WTC11 (cell line): ENCODE measurements around the gene TIMM50. TPM values are rescaled to one million over a fixed set of nuclear protein-coding genes. Genes with fewer than 3 reads are reported as not detected.

Source experiments
- ATAC-seq: fragments of 200-7000 bp; cut with Tn5 transposase; 2 replicates; pipeline ENCODE4 v1.10.0; 2021; ENCODE audit warnings: mild to moderate bottlenecking, moderate library complexity
- CTCF ChIA-PET: fragments of 300-600 bp; sonication (Branson Sonifier 250); formaldehyde crosslinking; loops from one replicate; lab custom pipeline; 2021; ENCODE audit warnings: antibody characterized with exemption; lab: Charles Lee
- POLR2A ChIA-PET: fragments of 350-600 bp; sonication (Branson Sonifier 250); formaldehyde crosslinking; loops from one replicate; lab custom pipeline; 2021; ENCODE audit warnings: antibody characterized with exemption; lab: Charles Lee
- DNase-seq: peaks from one replicate; pipeline ENCODE4 v3.0.0; 2021; ENCODE audit warnings: low spot score
- H3K27ac Mint-ChIP-seq: 2 replicates; pipeline ENCODE4 v1.8.0; 2021; ENCODE audit warnings: mixed read lengths
- H3K27me3 Mint-ChIP-seq: 2 replicates; pipeline ENCODE4 v1.8.0; 2021; ENCODE audit warnings: low read depth, mild to moderate bottlenecking, moderate library complexity, mixed read lengths
- H3K36me3 Mint-ChIP-seq: 2 replicates; pipeline ENCODE4 v1.8.0; 2021; ENCODE audit warnings: mixed read lengths
- H3K4me1 Mint-ChIP-seq: 2 replicates; pipeline ENCODE4 v1.8.0; 2022; ENCODE audit warnings: mixed read lengths
- H3K4me3 Mint-ChIP-seq: 2 replicates; pipeline ENCODE4 v1.8.0; 2021; ENCODE audit warnings: mild to moderate bottlenecking, moderate library complexity, mixed read lengths
- H3K9me3 Mint-ChIP-seq: 2 replicates; pipeline ENCODE4 v1.8.0; 2021; ENCODE audit warnings: mixed read lengths
- FOXJ3 ChIP-seq: sonication (generic); formaldehyde crosslinking; IDR thresholded peaks from 2 replicates; pipeline ENCODE4 v1.9.0; 2021; ENCODE audit warnings: missing genetic modification reagents, mild to moderate bottlenecking, borderline replicate concordance
- FOXK1 ChIP-seq: sonication (generic); formaldehyde crosslinking; IDR thresholded peaks from 2 replicates; pipeline ENCODE4 v1.8.0; 2022; ENCODE audit warnings: mild to moderate bottlenecking, moderate library complexity, missing genetic modification reagents
- FOXP1 ChIP-seq: sonication (generic); formaldehyde crosslinking; IDR thresholded peaks from 2 replicates; pipeline ENCODE4 v1.8.0; 2022; ENCODE audit warnings: missing genetic modification reagents, mild to moderate bottlenecking, moderate library complexity, borderline replicate concordance
- JUN ChIP-seq: sonication (generic); formaldehyde crosslinking; IDR thresholded peaks from 2 replicates; pipeline ENCODE4 v1.8.0; 2023; ENCODE audit warnings: mild to moderate bottlenecking, missing genetic modification reagents
- NR3C1 ChIP-seq: sonication (generic); formaldehyde crosslinking; conservative IDR thresholded peaks from 2 replicates; pipeline ENCODE4 v1.8.1; 2023; ENCODE audit warnings: low read depth, mild to moderate bottlenecking, missing genetic modification reagents
- OVOL2 ChIP-seq: fragments of 250-450 bp; sonication (Bioruptor Pico); IDR thresholded peaks from 2 replicates; pipeline ENCODE4 v1.9.0; 2021; ENCODE audit warnings: mild to moderate bottlenecking, borderline replicate concordance
- SP1 ChIP-seq: sonication (generic); formaldehyde crosslinking; conservative IDR thresholded peaks from 2 replicates; pipeline ENCODE4 v1.8.1; 2022; ENCODE audit warnings: missing genetic modification reagents
- ZBTB21 ChIP-seq: sonication (generic); formaldehyde crosslinking; IDR thresholded peaks from 2 replicates; pipeline ENCODE4 v1.8.1; 2023; ENCODE audit warnings: mild to moderate bottlenecking, missing genetic modification reagents, borderline replicate concordance
- ZNF121 ChIP-seq: sonication (generic); formaldehyde crosslinking; IDR thresholded peaks from 2 replicates; pipeline ENCODE4 v1.8.0; 2023; ENCODE audit warnings: missing genetic modification reagents
- total RNA-seq: library from RNA; stranded (reverse); gene quantifications from 3 replicates; pipeline ENCODE4 v1.2.3, GENCODE V29; 2021
- TF ChIP-seq, protein P1 (sequence below): sonication (generic); formaldehyde crosslinking; IDR thresholded peaks from 2 replicates; pipeline ENCODE4 v1.8.1; 2023; ENCODE audit warnings: mild to moderate bottlenecking, missing genetic modification reagents, borderline replicate concordance
- TF ChIP-seq, protein P2 (sequence below): sonication (generic); formaldehyde crosslinking; IDR thresholded peaks from 2 replicates; pipeline ENCODE4 v1.8.1; 2023; ENCODE audit warnings: mild to moderate bottlenecking, missing genetic modification reagents, moderate library complexity
- TF ChIP-seq, protein P3 (sequence below): sonication (generic); formaldehyde crosslinking; IDR thresholded peaks from 2 replicates; pipeline ENCODE4 v1.8.1; 2022; ENCODE audit warnings: mild to moderate bottlenecking, missing genetic modification reagents, moderate library complexity, borderline replicate concordance
- TF ChIP-seq, protein P4 (sequence below): fragments of 250-450 bp; sonication (Bioruptor Pico); IDR thresholded peaks from 2 replicates; pipeline ENCODE4 v2.1.2; 2022; ENCODE audit warnings: mild to moderate bottlenecking, moderate library complexity
- TF ChIP-seq, protein P5 (sequence below): fragments of 250-450 bp; sonication (Bioruptor Pico); IDR thresholded peaks from 2 replicates; pipeline ENCODE4 v1.9.0; 2021; ENCODE audit warnings: mild to moderate bottlenecking, borderline replicate concordance
- TF ChIP-seq, protein P6 (sequence below): sonication (generic); formaldehyde crosslinking; IDR thresholded peaks from 2 replicates; pipeline ENCODE4 v1.8.1; 2023; ENCODE audit warnings: mild to moderate bottlenecking, missing genetic modification reagents, moderate library complexity

Gene TIMM50
- total RNA-seq, 1 experiment from 2014 or later, result 154 TPM

DNA sequence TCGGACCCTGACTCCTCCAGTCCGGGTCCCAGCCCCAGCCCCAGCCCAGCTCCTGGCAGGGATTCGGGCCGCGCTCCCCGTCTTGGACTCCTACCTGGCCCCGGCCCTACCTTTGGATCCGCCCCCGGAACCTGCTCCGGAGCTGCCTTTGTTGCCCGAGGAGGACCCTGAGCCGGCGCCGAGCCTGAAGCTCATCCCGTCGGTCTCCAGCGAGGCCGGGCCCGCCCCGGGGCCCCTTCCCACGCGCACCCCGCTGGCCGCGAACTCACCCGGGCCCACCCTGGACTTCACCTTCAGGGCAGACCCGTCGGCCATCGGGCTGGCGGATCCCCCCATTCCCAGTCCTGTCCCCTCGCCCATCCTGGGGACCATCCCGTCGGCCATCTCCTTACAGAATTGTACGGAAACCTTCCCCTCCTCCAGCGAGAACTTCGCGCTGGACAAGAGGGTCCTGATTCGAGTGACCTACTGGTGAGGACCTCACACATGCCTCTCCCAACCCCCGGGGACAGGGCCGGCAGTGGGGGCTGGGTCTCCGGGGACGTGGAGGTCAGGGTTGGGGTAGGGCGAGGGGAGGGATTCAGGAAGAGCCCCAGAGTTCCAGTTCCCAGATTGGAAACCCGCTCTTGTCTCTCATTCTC, 35.0 kb downstream of the TIMM50 start (continued):
- TF ChIP-seq FOXK1 (CRISPR knock-in tag), result 0 out of 2 replicates have a peak, but pooled peaks have one; percentile 23
- no peak for TF ChIP-seq ZBTB21 (CRISPR knock-in tag)
- no peak for TF ChIP-seq OVOL2 (CRISPR knock-in tag)
- TF ChIP-seq, protein P1, sequence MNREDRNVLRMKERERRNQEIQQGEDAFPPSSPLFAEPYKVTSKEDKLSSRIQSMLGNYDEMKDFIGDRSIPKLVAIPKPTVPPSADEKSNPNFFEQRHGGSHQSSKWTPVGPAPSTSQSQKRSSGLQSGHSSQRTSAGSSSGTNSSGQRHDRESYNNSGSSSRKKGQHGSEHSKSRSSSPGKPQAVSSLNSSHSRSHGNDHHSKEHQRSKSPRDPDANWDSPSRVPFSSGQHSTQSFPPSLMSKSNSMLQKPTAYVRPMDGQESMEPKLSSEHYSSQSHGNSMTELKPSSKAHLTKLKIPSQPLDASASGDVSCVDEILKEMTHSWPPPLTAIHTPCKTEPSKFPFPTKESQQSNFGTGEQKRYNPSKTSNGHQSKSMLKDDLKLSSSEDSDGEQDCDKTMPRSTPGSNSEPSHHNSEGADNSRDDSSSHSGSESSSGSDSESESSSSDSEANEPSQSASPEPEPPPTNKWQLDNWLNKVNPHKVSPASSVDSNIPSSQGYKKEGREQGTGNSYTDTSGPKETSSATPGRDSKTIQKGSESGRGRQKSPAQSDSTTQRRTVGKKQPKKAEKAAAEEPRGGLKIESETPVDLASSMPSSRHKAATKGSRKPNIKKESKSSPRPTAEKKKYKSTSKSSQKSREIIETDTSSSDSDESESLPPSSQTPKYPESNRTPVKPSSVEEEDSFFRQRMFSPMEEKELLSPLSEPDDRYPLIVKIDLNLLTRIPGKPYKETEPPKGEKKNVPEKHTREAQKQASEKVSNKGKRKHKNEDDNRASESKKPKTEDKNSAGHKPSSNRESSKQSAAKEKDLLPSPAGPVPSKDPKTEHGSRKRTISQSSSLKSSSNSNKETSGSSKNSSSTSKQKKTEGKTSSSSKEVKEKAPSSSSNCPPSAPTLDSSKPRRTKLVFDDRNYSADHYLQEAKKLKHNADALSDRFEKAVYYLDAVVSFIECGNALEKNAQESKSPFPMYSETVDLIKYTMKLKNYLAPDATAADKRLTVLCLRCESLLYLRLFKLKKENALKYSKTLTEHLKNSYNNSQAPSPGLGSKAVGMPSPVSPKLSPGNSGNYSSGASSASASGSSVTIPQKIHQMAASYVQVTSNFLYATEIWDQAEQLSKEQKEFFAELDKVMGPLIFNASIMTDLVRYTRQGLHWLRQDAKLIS (CRISPR knock-in tag), result no peak
- no peak for TF ChIP-seq FOXJ3 (CRISPR knock-in tag)
- TF ChIP-seq, protein P2, sequence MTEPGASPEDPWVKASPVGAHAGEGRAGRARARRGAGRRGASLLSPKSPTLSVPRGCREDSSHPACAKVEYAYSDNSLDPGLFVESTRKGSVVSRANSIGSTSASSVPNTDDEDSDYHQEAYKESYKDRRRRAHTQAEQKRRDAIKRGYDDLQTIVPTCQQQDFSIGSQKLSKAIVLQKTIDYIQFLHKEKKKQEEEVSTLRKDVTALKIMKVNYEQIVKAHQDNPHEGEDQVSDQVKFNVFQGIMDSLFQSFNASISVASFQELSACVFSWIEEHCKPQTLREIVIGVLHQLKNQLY, result no peak
- no peak for TF ChIP-seq SP1 (CRISPR knock-in tag)
- TF ChIP-seq, protein P3, sequence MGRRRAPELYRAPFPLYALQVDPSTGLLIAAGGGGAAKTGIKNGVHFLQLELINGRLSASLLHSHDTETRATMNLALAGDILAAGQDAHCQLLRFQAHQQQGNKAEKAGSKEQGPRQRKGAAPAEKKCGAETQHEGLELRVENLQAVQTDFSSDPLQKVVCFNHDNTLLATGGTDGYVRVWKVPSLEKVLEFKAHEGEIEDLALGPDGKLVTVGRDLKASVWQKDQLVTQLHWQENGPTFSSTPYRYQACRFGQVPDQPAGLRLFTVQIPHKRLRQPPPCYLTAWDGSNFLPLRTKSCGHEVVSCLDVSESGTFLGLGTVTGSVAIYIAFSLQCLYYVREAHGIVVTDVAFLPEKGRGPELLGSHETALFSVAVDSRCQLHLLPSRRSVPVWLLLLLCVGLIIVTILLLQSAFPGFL (CRISPR knock-in tag), result no peak
- TF ChIP-seq, protein P4, sequence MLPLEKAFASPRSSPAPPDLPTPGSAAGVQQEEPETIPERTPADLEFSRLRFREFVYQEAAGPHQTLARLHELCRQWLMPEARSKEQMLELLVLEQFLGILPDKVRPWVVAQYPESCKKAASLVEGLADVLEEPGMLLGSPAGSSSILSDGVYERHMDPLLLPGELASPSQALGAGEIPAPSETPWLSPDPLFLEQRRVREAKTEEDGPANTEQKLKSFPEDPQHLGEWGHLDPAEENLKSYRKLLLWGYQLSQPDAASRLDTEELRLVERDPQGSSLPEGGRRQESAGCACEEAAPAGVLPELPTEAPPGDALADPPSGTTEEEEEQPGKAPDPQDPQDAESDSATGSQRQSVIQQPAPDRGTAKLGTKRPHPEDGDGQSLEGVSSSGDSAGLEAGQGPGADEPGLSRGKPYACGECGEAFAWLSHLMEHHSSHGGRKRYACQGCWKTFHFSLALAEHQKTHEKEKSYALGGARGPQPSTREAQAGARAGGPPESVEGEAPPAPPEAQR (CRISPR knock-in tag), result no peak

DNA sequence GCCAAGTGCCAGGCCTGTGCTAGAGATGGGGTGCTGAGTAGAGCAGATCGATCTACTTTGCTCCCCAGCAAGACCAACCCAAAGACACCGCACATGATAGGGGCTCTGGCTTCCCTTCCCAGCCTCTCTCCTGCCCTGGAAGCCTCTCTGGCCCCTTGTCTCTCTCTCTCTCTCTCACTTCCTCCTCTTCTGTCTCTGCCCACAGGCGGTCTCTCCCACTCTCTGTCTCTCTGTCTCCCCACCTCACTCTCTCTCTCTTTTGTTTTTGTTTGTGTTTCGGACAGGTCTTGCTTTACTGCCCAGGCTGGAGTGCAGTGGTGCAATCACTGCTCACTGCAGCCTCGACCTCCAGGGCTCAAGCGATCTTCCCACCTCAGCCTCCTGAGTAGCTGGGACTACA, 35.6 kb downstream of the TIMM50 start:
- H3K4me1 Mint-ChIP-seq, result peaks cover 27% of the 10 kb centered on the region
- H3K4me3 Mint-ChIP-seq, result peak overlapping the region; percentile 89

DNA sequence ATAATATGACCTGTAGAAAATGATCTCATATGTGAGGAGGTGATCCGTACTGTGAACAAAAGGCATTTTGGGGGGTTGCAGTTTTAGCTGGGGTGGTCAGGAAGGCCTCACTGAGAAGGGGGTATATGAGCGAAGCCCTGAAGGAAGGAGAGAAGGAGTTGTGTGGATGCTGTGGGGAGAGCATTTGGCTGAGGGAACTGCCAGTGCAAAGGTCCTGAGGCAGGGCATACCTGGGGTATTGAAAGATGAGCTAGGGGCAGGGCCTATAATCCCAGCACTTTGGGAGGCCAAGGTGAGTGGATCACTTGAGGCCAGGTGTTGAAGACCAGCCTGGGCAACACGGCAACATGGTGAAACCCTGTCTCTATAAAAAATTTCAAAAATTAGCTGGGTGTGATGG, 36.8 kb downstream of the TIMM50 start:
- no peak for DNase-seq
- ATAC-seq, result no peak
- Mint-ChIP-seq H3K9me3 (no peaks in the 10 kb centered on the region; the same call in 1 of the 2 replicates), H3K4me3 (peak overlapping the region; percentile 89), H3K27ac (peak overlapping the region; percentile 81; the same call in 1 of the 2 replicates), H3K36me3 (peaks cover 12% of the 10 kb centered on the region), H3K4me1 (peaks cover 27% of the 10 kb centered on the region), H3K27me3 (peaks cover 25% of the 10 kb centered on the region)
- CTCF ChIA-PET, result interaction anchor here (1.2 to 3.3 kb wide), 3 partner anchors 15 to 43 kb away, joined by 3 to 24 read pairs (median 21); partner anchors contain the start of gene EID2B
- POLR2A ChIA-PET, result interaction anchor here (1.0 kb wide), 1 partner anchor 82 kb away, joined by 8 read pairs; the partner anchor contains the start of gene RPS16
- TF ChIP-seq ZNF121 (CRISPR knock-in tag), result 0 out of 2 replicates have a peak, but pooled peaks have one; percentile 5
- TF ChIP-seq JUN, result no peak
- TF ChIP-seq, protein P5, sequence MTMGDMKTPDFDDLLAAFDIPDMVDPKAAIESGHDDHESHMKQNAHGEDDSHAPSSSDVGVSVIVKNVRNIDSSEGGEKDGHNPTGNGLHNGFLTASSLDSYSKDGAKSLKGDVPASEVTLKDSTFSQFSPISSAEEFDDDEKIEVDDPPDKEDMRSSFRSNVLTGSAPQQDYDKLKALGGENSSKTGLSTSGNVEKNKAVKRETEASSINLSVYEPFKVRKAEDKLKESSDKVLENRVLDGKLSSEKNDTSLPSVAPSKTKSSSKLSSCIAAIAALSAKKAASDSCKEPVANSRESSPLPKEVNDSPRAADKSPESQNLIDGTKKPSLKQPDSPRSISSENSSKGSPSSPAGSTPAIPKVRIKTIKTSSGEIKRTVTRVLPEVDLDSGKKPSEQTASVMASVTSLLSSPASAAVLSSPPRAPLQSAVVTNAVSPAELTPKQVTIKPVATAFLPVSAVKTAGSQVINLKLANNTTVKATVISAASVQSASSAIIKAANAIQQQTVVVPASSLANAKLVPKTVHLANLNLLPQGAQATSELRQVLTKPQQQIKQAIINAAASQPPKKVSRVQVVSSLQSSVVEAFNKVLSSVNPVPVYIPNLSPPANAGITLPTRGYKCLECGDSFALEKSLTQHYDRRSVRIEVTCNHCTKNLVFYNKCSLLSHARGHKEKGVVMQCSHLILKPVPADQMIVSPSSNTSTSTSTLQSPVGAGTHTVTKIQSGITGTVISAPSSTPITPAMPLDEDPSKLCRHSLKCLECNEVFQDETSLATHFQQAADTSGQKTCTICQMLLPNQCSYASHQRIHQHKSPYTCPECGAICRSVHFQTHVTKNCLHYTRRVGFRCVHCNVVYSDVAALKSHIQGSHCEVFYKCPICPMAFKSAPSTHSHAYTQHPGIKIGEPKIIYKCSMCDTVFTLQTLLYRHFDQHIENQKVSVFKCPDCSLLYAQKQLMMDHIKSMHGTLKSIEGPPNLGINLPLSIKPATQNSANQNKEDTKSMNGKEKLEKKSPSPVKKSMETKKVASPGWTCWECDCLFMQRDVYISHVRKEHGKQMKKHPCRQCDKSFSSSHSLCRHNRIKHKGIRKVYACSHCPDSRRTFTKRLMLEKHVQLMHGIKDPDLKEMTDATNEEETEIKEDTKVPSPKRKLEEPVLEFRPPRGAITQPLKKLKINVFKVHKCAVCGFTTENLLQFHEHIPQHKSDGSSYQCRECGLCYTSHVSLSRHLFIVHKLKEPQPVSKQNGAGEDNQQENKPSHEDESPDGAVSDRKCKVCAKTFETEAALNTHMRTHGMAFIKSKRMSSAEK (CRISPR knock-in tag), result no peak
- TF ChIP-seq FOXP1 (CRISPR knock-in tag), result no peak
- TF ChIP-seq, protein P6, sequence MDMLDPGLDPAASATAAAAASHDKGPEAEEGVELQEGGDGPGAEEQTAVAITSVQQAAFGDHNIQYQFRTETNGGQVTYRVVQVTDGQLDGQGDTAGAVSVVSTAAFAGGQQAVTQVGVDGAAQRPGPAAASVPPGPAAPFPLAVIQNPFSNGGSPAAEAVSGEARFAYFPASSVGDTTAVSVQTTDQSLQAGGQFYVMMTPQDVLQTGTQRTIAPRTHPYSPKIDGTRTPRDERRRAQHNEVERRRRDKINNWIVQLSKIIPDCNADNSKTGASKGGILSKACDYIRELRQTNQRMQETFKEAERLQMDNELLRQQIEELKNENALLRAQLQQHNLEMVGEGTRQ, result no peak

More for the DNA sequence above, 35.6 kb downstream of the TIMM50 start:
- no peak for DNase-seq
- TF ChIP-seq ZNF121 (CRISPR knock-in tag), result 0 out of 2 replicates have a peak, but pooled peaks have one; percentile 32
- TF ChIP-seq, protein P3 (CRISPR knock-in tag), result no peak
- no peak for TF ChIP-seq NR3C1 (CRISPR knock-in tag)
- CTCF ChIA-PET, result interaction anchor here (0.6 to 4.0 kb wide), 6 partner anchors 16 to 1826 kb away, joined by 3 to 21 read pairs (median 7); partner anchors contain the start of genes EID2B and TIMM50
- POLR2A ChIA-PET, result interaction anchor here (0.6 to 1.6 kb wide), 2 partner anchors 81 to 830 kb away, joined by 3 to 10 read pairs; partner anchors contain the start of gene RPS16
- Mint-ChIP-seq H3K9me3 (no peaks in the 10 kb centered on the region; the same call in 1 of the 2 replicates), H3K36me3 (peaks cover 12% of the 10 kb centered on the region), H3K27me3 (peaks cover 32% of the 10 kb centered on the region), H3K27ac (peak overlapping the region; percentile 83)
- ATAC-seq, result no peak
